Muscle of leg (tissue), 11 donors: Measurements from ENCODE around the gene KLHL17. TPM values are rescaled to one million over a fixed set of nuclear protein-coding genes. Genes with fewer than 3 reads are reported as not detected.
"Not testable (repeated sequence)": the region's sequence is repeated elsewhere in the genome, so short reads cannot be mapped to it uniquely, and the experiment has no call there.

Experiments used
- DNase-seq: peaks from one replicate; pipeline ENCODE4 v3.0.0; 2013
- H3K27ac ChIP-seq: one replicate; pipeline ENCODE4 v1.5.1; 2013; ENCODE audit warnings: mild to moderate bottlenecking, low read length, control low read depth
- H3K27me3 ChIP-seq: one replicate; pipeline ENCODE4 v1.6.1; 2013; ENCODE audit warnings: low read length; ENCODE audit not compliant: control insufficient read depth, insufficient read depth
- H3K36me3 ChIP-seq: one replicate; pipeline ENCODE4 v1.6.1; 2013; ENCODE audit warnings: low read length; ENCODE audit not compliant: control insufficient read depth, insufficient read depth
- H3K4me1 ChIP-seq: one replicate; pipeline ENCODE4 v1.6.1; 2013; ENCODE audit warnings: low read length; ENCODE audit not compliant: control insufficient read depth, insufficient read depth
- H3K4me3 ChIP-seq: one replicate; pipeline ENCODE4 v1.5.1; 2013; ENCODE audit warnings: low read length, control low read depth
- H3K9me3 ChIP-seq: replicated peaks from 2 replicates; pipeline ENCODE4 v1.6.1; 2013; ENCODE audit warnings: low read depth, low read length; ENCODE audit not compliant: control insufficient read depth
- WGBS: methylation state at CpG from one replicate; pipeline ENCODE4 v1.1.5; 2013; ENCODE audit warnings: missing lambda C conversion rate; ENCODE audit not compliant: insufficient coverage; 5-methylcytosine and 5-hydroxymethylcytosine counted together
- polyA plus RNA-seq, 8 donors: library from polyadenylated mRNA; unstranded; fragments of 120-200 nt; gene quantifications; one replicate each; pipeline versions ENCODE4 v1.2.1 to v1.2.3, GENCODE V29; 2013; ENCODE audit warnings: inconsistent platforms in 1 of 8, low replicate concordance in 1 of 8; ENCODE audit not compliant: insufficient read length in 8 of 8, insufficient read depth in 1 of 8
- total RNA-seq: library from RNA; stranded (reverse); fragments of 120-200 nt; gene quantifications from one replicate; pipeline ENCODE4 v1.2.4, GENCODE V29; 2013

Gene KLHL17
- total and polyA plus RNA-seq, 9 donors = 3.9 to 8.1 (median 5.6) TPM

- no peak overlapping the region for H3K27ac ChIP-seq
- H3K4me1 ChIP-seq = peaks cover 13% of the 10 kb centered on the region
- peaks cover 27% of the 10 kb centered on the region for H3K27me3 ChIP-seq
- WGBS = 76% methylated on average over 35 of the region's 43 CpGs
- no peaks in the 10 kb centered on the region for H3K36me3 ChIP-seq
- no peaks in the 10 kb centered on the region for H3K9me3 ChIP-seq
- no peak overlapping the region for H3K4me3 ChIP-seq
- no peak for DNase-seq
Observed at GRCh38 chr1:982765-983436, 22.5 kb downstream of the KLHL17 start.

GRCh38 chr1:983798-984475, 23.6 kb downstream of the KLHL17 start:
- Histone ChIP-seq H3K9me3 (no peaks in the 10 kb centered on the region), H3K27ac (no peak overlapping the region), H3K36me3 (no peaks in the 10 kb centered on the region), H3K27me3 (peaks cover 27% of the 10 kb centered on the region), H3K4me3 (no peak overlapping the region), H3K4me1 (peaks cover 13% of the 10 kb centered on the region)
- 28% methylated on average over 18 of the region's 29 CpGs for WGBS
- DNase-seq = no peak

GRCh38 chr1:984476-984814, 24.1 kb downstream of the KLHL17 start:
- Histone ChIP-seq H3K27me3 (peaks cover 28% of the 10 kb centered on the region), H3K9me3 (no peaks in the 10 kb centered on the region), H3K27ac (no peak overlapping the region), H3K4me3 (no peak overlapping the region), H3K4me1 (peaks cover 13% of the 10 kb centered on the region), H3K36me3 (no peaks in the 10 kb centered on the region)
- DNase-seq = no peak
- WGBS = 42% methylated on average over 4 of the region's 12 CpGs

- Histone ChIP-seq H3K9me3 (no peaks in the 10 kb centered on the region), H3K4me3 (no peak overlapping the region), H3K4me1 (peaks cover 13% of the 10 kb centered on the region), H3K27me3 (peaks cover 30% of the 10 kb centered on the region), H3K27ac (no peak overlapping the region), H3K36me3 (no peaks in the 10 kb centered on the region)
- WGBS = 65% methylated on average over 10 of the region's 13 CpGs
- DNase-seq = no peak
Observed at GRCh38 chr1:985126-985525, 24.7 kb downstream of the KLHL17 start.

GRCh38 chr1:988061-988460, 27.7 kb downstream of the KLHL17 start:
- 53% methylated on average over 3 of the region's 5 CpGs for WGBS
- peaks cover 26% of the 10 kb centered on the region for H3K27me3 ChIP-seq
- H3K4me3 ChIP-seq, H3K27ac ChIP-seq, H3K9me3 ChIP-seq, H3K36me3 ChIP-seq, H3K4me1 ChIP-seq, DNase-seq: not testable (repeated sequence)

- peaks cover 21% of the 10 kb centered on the region for H3K27me3 ChIP-seq
- H3K9me3 ChIP-seq, H3K4me1 ChIP-seq, DNase-seq, H3K36me3 ChIP-seq, H3K27ac ChIP-seq, H3K4me3 ChIP-seq: not testable (repeated sequence)
- WGBS = 94% methylated on average over 2 of the region's 6 CpGs
Observed at GRCh38 chr1:991275-991674, 30.9 kb downstream of the KLHL17 start.

- Histone ChIP-seq H3K9me3 (peaks cover 5% of the 10 kb centered on the region), H3K4me1 (no peaks in the 10 kb centered on the region), H3K27ac (no peak overlapping the region), H3K4me3 (no peak overlapping the region), H3K27me3 (peaks cover 21% of the 10 kb centered on the region), H3K36me3 (no peaks in the 10 kb centered on the region)
- WGBS = 100% methylated on average over 5 of the region's 10 CpGs
- no peak for DNase-seq
Observed at GRCh38 chr1:991895-992294, 31.5 kb downstream of the KLHL17 start.

- Histone ChIP-seq H3K27me3 (peaks cover 26% of the 10 kb centered on the region), H3K27ac (no peak overlapping the region), H3K4me1 (peaks cover 2% of the 10 kb centered on the region), H3K36me3 (no peaks in the 10 kb centered on the region), H3K9me3 (peaks cover 5% of the 10 kb centered on the region), H3K4me3 (no peak overlapping the region)
- WGBS = no CpG with 5 or more reads among the region's 7 CpGs
- DNase-seq = no peak
Observed at GRCh38 chr1:992362-992761, 32.0 kb downstream of the KLHL17 start.

GRCh38 chr1:993379-993995, 33.1 kb downstream of the KLHL17 start:
- Histone ChIP-seq H3K4me3 (no peak overlapping the region), H3K27me3 (peaks cover 35% of the 10 kb centered on the region), H3K4me1 (peaks cover 13% of the 10 kb centered on the region), H3K9me3 (peaks cover 5% of the 10 kb centered on the region), H3K36me3 (no peaks in the 10 kb centered on the region), H3K27ac (no peak overlapping the region)
- no peak for DNase-seq
- 54% methylated on average over 2 of the region's 15 CpGs for WGBS

GRCh38 chr1:994546-994945, 34.2 kb downstream of the KLHL17 start:
- WGBS = 86% methylated on average over 5 of the region's 6 CpGs
- Histone ChIP-seq H3K4me1 (peaks cover 15% of the 10 kb centered on the region), H3K27me3 (peaks cover 38% of the 10 kb centered on the region)
- H3K27ac ChIP-seq, H3K4me3 ChIP-seq, H3K9me3 ChIP-seq, DNase-seq, H3K36me3 ChIP-seq: not testable (repeated sequence)
